Germinal center (tissue), 1 donor: ENCODE data around the gene RAPSN.

Experiments
- DNase-seq: peaks from one replicate; pipeline ENCODE4 v3.0.0; 2012; ENCODE audit warnings: mixed read lengths, low spot score

Gene RAPSN

DNA sequence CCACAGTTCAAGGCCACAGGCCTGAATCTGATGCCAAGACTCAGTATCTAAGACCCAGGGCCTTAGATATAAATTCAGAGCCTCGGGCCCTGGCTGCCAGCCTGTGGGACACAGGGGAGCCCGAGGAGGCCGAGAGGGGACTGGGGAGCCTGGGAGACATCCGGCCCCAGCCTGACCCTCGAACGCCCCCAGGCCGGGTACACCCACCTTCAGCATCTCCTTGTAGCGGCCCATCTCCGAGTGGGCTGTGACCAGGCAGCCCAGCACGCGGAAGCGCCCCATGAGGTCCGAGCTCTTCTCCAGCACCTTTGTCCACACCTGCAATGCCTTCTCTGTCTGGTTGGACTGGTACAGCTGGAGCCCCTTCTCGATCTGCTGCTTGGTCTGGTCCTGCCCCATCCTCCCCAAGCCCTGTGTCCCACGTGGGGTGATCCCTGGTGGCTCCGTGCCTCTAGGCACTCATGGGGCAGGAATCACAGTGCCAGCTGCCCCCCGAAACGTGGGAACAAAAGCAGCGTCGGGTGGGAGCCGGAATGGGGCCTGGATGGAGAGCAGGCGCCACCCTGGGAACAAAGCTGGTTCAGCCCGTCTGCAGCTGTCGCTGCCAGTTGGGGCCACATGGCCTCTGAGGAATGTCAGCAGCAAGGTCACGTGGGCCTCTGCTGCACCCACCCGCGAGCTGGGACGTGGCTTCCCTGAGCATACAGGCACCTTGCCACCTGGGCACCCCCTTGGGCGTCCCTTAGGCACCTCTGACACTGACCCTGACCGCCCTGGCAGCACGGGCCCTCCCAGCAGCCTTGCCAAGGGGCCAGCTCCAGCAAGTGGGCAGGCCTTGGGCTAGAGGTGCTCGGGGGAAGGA lies at the start of gene RAPSN:
Gene RAPSN, minus strand, starts transcription at position 571 of the 862 bp plus-strand sequence. Its CDS starts 172 bp downstream, at position 399.
- no peak for DNase-seq

DNA sequence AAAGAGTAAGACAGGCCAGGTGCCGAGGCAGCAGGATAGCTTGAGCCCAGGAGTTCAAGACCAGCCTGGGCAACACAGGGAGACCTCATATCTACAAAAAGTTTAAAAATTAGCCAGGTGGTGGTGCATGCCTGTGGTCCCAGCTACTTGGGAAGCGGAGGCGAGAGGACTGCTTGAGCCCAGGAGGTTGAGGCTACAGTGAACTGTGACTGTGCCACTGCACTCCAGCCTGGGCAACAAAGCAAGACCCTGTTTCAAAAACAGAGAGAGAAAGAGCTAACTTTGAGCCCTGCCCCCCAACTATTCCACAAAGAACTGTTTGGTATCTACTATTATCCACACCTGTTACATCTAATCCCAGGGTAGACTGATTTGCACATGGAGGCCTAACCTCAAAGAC lies 49.2 kb upstream of the RAPSN start:
- DNase-seq, result no peak

DNA sequence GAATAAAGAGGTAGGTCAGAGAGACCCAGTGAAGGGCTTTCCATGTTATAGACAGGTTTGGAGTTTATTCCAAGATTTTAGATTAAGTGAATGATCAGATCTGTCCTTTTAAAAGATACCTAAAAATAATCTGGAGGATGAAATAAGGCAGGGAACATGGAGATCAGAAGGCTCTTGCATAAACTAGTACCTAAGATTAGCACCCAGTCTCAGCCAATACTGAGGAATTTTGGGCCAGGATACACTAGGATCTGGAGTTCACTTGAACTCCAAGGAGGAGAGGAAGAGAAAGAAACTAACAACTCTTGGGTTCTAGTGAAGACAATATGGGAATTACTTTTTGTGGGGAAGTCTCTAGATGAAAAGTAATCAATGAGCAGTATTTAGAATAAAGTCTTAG lies 47.9 kb upstream of the RAPSN start:
- no peak for DNase-seq

DNA sequence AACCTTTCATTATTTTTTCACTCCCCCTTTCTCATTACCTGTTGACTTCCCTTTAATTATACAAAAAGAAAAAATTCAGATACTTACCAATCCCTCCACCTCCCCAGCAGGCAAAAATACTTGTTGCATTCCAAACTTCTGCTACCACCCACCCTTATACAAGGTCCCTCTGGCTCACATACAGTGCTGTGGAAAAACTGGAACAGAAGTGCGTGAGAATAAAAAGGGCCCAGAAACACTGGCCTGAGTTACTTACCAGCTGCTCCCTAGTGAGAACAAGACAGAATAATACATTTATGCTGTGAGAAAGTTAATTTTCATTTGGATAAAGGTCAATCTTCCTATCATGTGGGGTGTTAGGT lies 46.9 kb upstream of the RAPSN start:
- no peak for DNase-seq

DNA sequence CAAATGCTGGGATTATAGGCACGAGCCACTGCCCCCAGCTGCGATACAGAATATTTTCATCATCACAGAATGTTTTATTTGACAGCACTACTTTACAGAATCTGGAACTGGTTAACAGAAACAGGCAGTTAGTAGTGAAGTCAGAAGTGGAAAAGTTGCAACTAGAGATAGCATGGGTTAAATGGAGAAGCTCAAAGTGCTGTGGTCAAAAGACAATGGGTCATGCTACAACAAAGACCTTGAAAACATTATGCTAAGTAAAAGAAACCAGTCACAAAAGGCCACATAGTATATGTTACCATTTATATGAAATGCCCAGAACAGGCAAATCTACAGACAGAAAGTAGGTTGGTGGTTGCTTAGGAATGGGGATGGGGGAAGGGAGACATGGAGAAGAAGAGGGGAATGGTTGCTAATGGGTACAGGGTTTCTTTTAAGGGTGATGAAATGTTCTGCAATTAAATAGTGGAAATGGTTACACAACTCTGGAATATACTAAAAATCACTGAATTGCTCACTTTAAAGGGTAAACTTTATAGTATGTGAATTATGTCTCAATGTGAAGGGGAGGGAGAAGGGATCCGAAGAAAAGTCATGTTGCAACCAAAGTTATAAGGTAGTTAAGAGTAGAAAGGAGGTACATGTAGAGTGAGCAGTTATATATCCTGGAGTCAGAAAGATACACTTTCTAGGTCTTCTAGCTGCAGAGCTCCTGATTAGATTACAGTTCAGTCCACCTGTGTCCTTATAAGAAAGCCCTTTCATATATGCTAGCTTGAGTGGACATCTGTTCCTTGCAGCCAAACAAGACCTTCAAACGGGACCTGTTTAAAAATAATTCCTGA lies 46.3 kb upstream of the RAPSN start:
- DNase-seq, result no peak

DNA sequence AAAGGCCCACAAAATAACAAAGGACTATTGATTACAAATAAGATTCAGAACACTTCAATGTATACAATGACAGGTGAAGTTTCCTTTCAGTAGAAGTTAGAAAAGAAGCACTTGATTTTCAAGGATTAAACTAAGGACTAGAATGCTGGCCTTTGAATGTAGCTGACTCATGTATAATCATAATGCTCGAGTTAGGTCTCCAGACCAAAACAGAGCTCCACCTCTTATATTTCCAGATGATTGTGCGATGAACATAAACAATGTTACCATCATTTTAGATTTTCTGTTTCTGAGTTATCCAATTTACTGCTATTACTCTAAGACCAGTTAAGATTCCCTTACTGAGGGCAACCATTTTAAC lies 40.4 kb upstream of the RAPSN start:
- DNase-seq, result no peak

DNA sequence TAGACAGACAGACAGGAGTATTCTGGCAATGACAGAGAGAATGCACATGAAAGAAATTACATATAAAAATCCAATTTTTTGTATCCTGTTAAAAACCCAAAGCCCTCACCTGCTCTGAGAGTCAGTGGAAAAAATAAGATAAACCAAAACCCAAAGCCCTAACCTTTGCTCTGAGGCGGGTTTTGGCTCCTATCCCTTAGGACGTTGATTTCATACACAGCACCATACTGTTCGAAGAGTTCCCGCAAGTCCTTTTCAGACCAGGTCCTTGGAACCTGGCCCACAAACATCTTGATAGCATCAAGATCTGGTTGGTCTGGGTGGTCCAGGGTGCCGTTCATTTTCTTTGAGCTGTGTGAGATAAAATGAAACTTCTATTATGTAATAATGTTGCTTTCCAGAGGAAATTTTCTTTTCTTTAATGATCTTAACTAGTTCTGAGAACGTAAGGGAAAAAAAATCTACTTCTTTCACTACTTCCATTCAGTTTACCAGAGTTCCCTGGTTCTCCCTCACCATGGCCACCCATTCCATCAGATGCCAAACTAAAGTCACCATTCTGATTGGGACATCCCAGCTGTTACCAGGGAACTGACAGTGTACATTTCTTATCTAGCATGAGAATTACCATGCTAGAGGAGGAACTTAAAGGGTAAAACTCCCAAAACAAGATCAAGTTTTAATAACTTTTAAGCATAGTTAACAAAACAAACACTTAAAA lies 39.9 kb upstream of the RAPSN start:
- DNase-seq, result no peak

DNA sequence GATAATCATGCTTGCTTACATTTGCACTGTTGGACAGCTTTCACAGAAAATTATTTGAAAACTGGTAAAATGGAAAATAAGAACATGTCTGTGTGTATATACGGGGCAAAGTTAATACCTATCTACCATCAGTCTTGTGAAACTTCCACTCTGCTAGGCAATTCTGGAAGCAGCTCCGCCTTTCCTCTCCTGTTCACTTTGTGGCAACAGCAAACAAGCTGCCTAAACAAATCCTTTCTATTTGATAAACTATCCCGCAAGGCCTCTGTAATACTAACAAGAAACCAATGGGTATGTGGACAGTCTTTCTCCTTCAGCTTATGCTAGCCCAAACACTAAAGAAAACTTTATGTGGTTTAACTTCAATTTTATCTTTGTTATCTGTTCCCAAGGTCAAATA lies 39.2 kb upstream of the RAPSN start:
- DNase-seq, result no peak

DNA sequence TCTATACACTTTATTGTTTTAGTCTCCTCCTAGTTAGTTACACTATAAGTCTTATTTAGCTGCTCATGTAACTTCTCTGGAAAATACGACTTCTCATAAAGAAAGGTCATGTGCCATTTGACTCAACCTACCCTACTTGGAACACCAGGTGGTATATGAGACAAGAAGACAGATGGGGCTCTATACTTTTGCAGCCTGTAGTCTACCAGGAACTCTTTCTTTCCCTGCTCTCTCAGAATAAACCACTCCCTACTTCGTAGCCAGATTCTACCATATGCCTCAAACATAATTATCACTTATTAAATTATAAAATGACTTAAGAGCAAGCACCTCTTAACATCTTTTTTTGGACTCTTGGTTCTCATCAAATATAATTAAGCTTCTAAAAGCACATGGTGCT lies 38.5 kb upstream of the RAPSN start:
- no peak for DNase-seq

DNA sequence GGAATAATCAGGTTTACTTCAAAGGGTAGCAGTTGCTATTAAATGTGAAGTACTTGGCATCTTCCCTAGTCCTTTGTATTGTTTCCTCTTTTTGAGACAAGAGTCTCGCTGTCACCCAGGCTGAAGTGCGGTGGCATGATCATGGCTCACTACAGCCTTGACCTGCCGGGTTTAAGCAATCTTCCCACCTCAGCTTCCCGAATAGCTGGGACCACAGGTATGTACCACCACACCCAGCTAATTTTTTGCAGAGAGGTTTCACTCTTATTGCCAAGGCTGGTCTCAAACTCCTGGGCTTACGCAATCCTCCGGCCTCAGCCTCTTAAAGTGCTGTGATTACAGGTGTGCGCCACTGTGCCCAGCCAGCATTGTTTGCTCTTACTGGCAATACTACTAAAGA lies 36.2 kb upstream of the RAPSN start:
- DNase-seq, result no peak

DNA sequence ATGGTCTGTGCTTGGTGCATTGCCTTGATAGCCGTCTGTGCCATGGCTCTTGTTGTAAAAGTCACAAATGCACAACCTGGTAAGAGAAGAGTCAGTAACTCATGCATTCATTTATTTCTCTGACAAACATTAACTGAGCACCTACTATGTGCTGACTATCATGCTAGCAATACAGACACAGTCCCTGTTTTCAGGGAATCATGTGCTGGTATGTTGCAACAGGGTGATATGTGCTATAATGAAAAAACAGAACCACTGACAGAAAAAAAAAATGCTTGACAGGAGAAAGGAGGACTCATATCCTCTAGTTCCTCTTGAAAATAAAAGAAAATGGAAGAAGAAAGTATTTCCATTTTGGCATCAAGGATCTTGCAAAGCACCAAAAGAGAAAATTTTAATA lies 34.5 kb upstream of the RAPSN start:
- no peak for DNase-seq

DNA sequence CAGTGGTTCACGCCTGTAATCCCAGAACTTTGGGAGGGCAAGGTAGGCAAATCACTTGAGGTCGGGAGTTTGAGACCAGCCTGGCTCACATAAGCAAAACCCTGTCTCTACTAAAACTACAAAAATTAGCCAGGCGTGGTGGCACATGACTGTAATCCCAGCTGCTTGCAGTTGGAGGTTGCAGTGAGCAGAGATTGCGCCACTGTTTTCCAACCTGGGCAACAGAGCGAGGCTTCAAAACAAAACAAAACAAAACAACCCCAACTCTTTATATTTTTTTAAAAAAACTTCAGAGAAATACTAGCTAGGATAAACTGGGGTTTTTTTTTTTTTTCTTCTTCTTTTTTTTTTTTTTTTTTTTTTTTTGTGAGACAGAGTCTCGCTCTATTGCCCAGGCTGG lies 31.8 kb upstream of the RAPSN start:
- DNase-seq, result no peak

DNA sequence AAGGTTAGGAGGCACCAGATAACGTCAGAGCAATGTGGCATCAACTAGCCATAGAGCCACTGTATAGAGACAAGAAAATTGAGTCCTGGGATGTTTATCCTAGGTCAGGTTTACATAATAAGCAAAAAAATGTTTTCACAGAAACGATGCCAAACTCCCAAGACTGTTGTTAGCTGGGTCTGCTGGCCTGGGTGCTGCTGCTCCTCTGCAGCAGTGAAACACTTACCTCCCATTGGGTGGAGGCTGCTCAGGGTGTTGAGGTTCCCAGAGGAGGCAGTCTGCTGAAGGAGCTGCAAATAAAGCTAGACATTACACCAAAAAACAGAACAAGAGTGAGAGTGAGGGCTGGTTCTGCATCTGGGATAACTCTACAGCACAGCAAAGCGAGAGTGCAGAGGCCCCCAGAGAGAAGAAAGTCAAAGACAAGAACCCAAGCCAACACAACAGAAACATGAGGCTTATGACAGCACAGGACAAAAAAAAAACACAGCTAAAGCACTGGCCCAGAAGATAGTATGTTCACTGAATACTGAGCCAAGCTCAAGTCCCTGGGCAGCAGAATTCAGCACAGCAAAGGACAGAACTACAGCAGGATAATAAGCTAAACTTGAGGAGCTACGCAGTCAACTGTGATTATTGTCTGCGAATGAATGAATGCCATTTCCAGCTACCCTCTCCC lies 29.9 kb upstream of the RAPSN start:
- no peak for DNase-seq

DNA sequence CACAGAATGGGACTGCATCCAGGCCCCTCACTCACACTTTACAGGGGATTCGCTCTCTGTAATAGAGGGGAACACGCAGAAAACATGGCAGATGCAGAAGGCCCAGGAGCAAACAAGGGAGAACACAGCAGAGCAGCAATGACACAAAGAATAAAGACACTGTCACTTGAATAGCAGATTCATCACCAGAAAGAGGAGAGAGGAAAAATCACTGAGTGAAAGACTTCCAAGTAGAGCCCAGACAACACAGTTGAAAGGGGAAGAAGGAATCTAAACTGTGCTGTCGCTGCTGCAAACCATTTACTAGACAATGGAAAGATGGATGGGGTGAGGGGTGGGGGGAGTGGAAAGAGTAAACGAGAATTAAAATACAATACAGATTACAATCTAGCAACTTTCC lies 28.8 kb upstream of the RAPSN start:
- no peak for DNase-seq

DNA sequence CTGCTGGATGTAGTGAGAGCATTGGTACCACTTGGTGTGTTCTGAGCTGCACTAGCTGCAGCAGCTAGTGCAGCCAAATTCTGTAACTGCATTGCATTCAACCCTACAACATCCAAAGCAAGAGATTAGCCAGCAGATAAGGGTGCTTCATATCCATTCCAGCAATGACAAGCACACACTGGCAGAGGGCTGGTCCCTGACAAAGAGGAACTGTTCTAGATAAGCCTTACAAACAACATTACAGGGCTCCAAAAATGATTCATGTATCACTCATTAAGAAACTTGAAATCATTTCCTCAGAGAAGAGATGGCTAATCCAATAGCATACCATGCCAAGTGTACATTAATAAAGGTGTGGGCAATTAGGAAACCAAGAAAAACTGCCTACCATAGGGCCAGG lies 28.4 kb upstream of the RAPSN start:
- no peak for DNase-seq

DNA sequence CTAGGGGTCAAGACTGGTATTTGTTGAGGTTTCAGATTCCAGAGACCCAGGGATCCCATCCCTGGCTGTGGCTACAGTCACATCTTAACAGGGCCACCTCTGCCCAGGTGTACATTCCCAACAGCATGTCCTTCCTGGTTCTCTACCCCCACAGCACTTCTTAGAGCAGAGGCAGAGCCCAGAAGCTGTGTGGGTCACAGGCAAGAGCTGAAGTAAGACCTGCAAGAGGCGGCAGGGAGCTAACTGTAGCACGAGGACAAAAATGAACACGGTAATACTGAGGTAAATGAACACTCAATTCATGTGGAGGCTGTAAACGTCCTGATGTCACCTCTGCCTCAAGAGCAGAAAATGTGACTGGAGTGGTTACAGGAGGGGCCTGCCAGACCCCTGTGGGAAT lies 21.7 kb upstream of the RAPSN start:
- DNase-seq, result no peak

DNA sequence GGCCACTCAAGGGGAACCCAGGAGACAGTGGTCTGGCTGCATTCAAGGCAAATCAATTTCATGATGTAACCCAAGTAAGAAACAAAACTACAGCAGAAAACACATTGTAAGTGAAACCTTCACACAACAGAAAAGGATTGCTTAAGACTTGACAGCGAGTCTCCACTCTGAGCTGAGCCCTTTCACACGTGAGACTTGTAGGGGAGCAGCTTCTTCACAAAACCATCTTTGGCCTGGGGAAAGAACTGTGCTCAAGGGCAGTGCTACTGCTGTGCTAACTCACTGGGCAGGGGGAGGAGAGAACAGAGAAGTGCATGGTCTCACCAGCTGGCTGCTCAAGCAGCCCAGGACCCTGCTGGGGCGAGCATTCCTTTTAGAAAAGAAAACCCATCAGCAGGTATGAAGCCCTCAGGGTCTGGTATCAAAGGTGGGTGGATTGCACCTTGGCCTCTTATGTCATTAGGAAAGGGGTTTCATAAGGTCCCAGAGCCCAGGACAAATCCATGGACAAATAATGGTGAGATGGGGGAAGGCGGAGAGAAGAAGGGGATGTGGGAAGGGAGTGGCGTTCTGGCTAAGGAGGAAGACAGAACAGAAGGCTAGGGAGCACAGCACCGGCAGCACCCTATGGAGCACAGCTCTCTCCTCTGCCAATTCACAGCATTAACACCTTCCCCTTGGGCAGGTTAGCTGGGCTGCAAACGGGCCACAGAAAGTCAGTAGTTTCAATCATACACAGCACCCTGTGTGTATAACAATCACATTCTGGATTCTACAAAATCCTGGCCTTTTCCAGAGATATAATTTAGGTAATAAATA lies 20.6 kb upstream of the RAPSN start:
- no peak for DNase-seq

DNA sequence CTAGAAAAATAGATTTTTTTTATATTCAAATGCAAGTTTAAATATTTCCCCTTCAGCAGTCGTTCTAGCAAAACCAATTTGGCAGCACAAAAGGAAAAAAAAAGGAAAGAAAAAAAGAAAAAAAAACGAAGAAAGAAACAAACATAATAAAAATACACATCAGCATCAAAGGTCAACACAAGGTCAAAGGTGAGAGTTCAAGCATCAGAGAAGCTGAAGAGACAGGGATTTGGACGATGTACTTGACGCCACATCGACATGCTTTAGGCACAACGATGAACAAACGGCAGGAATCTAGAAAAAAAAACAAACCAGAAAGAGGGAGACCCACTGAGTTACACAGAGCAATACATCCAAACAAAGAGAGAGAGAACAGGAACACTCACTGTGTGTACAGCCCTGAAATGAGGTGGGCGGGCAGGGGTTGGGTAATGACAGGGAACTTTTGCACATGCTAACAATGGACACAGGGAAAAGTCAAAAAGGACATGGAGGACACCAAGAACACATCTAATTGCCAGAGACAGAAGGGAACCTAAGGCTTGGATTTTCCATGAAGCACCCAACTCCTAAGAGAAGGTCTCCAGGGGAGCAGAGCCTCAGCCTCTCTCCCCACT lies 19.8 kb upstream of the RAPSN start:
- DNase-seq, result no peak

DNA sequence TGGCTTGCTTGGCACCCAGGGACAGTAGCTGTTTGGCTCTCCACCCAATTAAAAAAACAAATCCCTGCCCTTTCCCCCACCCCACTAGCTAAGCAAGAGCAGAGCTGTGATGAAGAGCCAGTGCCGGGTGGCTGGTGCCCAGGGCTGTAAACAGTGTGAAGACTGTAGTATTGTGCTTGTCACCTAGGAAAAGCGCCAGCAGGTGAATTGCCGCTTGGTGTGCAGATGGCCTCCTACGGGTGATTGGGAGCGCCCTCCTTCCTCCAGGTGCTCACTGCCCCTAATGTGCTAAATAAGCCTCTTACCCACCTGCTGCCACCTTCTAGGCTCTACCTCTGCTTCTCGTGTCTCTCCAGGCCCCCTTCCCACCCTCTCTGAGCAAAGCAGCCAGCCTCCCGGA lies 18.4 kb upstream of the RAPSN start:
- DNase-seq, result no peak

DNA sequence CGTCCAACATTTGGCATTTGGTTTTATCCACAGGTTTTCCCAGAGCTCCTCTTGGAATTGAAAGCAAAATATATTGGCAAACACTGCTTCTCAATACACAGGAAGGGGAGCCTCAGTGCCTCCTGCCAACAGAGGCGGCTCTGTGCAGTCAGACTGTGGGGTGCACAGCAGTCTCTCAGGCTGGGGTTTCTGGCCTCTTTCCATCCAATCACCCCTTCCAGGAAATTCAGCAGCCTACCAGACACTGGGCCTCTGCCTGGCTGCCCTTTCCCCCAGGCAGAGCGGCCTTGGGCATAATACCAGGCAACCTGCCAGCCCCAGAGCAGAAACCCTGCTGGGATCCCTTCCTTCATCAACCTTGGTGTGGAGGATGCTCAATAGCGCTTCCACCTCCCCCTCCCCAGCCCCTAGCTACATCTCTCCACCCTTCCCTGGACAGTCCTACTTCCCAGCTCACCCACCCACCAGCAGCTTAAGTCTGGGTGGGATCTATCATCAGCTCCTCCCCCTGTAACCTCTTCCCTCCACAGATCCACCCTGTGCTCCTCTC lies 17.8 kb upstream of the RAPSN start:
- no peak for DNase-seq

DNA sequence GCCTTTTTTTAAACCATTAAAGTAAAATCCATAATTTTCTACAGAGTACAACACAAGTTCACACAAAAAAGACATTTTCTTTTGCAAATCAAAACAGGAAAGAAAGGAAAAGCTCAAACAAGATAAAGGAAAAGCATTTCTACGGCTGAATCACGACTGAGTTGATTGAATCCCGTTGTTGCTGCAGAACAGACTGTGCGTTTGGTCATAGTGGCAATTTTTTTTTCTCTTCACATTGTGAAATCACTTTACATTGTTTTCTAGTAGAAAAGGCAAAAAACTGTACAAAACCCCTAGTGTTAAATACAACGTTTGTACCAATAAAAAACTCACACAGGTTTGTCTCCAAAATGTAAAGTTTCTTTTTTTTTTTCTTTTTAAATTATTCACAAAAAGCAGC lies 17.3 kb upstream of the RAPSN start:
- DNase-seq, result no peak
